A673 (cell line): ENCODE data around the gene ARMH3.

Experiments
- EZH2 ChIP-seq: fragments of 200-600 bp; sonication (generic); IDR thresholded peaks from 2 replicates; pipeline ENCODE4 v1.6.1; 2017; ENCODE audit warnings: borderline replicate concordance, low read depth, mild to moderate bottlenecking, mixed read lengths, antibody characterized with exemption, low read length; ENCODE audit not compliant: poor library complexity, severe bottlenecking
- TF ChIP-seq, protein P1 (sequence below): fragments of 300-800, 200-600 bp; sonication (generic); conservative IDR thresholded peaks from 2 replicates; pipeline ENCODE4 v1.5.1; 2017; ENCODE audit warnings: low read depth, mild to moderate bottlenecking, antibody characterized with exemption, low read length, moderate library complexity, mixed read lengths

DNA sequence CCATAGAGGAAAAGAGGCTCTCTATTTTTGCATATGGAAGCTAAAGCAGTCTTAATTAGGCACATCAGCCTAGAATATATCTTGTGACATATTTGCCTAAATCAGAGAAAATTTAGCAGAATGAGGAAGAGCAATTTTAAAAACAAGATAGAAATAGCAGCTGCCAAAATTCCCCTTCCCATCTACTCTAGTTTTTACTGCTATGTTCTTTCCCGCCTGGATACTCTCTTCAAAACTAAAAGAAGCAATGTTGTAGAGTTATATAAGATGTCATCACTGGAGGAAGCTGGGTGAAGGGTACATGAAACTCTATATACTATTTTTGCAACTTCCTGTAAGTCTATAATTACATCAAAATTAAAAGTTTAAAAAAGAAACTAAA, 87.0 kb downstream of the ARMH3 start:
- TF ChIP-seq, protein P1, sequence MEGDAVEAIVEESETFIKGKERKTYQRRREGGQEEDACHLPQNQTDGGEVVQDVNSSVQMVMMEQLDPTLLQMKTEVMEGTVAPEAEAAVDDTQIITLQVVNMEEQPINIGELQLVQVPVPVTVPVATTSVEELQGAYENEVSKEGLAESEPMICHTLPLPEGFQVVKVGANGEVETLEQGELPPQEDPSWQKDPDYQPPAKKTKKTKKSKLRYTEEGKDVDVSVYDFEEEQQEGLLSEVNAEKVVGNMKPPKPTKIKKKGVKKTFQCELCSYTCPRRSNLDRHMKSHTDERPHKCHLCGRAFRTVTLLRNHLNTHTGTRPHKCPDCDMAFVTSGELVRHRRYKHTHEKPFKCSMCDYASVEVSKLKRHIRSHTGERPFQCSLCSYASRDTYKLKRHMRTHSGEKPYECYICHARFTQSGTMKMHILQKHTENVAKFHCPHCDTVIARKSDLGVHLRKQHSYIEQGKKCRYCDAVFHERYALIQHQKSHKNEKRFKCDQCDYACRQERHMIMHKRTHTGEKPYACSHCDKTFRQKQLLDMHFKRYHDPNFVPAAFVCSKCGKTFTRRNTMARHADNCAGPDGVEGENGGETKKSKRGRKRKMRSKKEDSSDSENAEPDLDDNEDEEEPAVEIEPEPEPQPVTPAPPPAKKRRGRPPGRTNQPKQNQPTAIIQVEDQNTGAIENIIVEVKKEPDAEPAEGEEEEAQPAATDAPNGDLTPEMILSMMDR, result no peak
- TF ChIP-seq EZH2, result no peak
